Endothelial cell of umbilical vein (primary cell): ENCODE results near the gene CACNA1C. TPM values are rescaled to one million over a fixed set of nuclear protein-coding genes. Genes with fewer than 3 reads are reported as not detected.

Experiments used
- BruUV-seq: library from RNA; stranded (reverse); fragments of 400-500 nt; replicated peaks from 2 replicates; lab custom pipeline; 2021; lab: Mats Ljungman, UMichigan
- CTCF ChIA-PET: fragments of 300-600, 350-600 bp; sonication (Branson Sonifier 250); formaldehyde crosslinking; loops from one replicate; lab custom pipeline; 2021; ENCODE audit warnings: antibody characterized with exemption, inconsistent platforms; lab: Charles Lee
- POLR2A ChIA-PET: fragments of 300-600, 350-600 bp; sonication (Branson Sonifier 250); formaldehyde crosslinking; loops from one replicate; lab custom pipeline; 2021; ENCODE audit warnings: antibody characterized with exemption, inconsistent platforms; lab: Charles Lee
- DNase-seq: peaks from one replicate; pipeline ENCODE4 v3.0.0-alpha.2; 2011; ENCODE audit warnings: low read depth, low spot score
- FAIRE-seq: peaks from 2 replicates; lab custom pipeline; 2011; peaks lifted over from hg19 to GRCh38; lab: Jason Lieb, UNC
- H2AFZ ChIP-seq: 2 replicates; pipeline ENCODE4 v1.6.0; 2012; ENCODE audit warnings: low read depth, low read length, control low read depth, inconsistent platforms
- H3K27ac ChIP-seq: 2 replicates; pipeline ENCODE4 v1.5.1; 2011; ENCODE audit warnings: low read depth, mild to moderate bottlenecking, control low read depth, low read length, moderate library complexity; ENCODE audit not compliant: insufficient read depth
- H3K27me3 ChIP-seq, 2 experiments: 2 replicates each; pipeline versions ENCODE4 v1.6.0 to v1.6.1; 2011; ENCODE audit warnings: low read length in 2 of 2, mixed read lengths in 1 of 2; ENCODE audit not compliant: control insufficient read depth in 2 of 2, insufficient read depth in 2 of 2
- H3K36me3 ChIP-seq, 2 experiments: 2 replicates in 1 of 2; 3 replicates in 1 of 2; pipeline ENCODE4 v1.5.1; 2011; ENCODE audit warnings: low read length in 2 of 2, mild to moderate bottlenecking in 1 of 2, moderate library complexity in 1 of 2; ENCODE audit not compliant: control insufficient read depth in 2 of 2, insufficient read depth in 2 of 2; ENCODE audit errors: extremely low read depth in 1 of 2
- H3K4me1 ChIP-seq: 3 replicates; pipeline ENCODE4 v1.5.1; 2011; ENCODE audit warnings: mild to moderate bottlenecking, low read length; ENCODE audit not compliant: control insufficient read depth, insufficient read depth; ENCODE audit errors: extremely low read depth
- H3K4me2 ChIP-seq: 2 replicates; pipeline ENCODE4 v1.6.1; 2011; ENCODE audit warnings: low read length, control low read depth, mixed read lengths; ENCODE audit not compliant: insufficient read depth
- H3K4me3 ChIP-seq, 3 experiments: fragments of 200-600 bp in 1 of 3; sonication (generic), shearing (Covaris generic) in 1 of 3; replicated peaks in 1 of 3; 2 replicates each; pipeline ENCODE4 v1.5.1; 2011 to 2016; ENCODE audit warnings: control low read depth in 3 of 3, low read length in 3 of 3, mild to moderate bottlenecking in 2 of 3, inconsistent platforms in 1 of 3, low read depth in 1 of 3, moderate library complexity in 1 of 3; ENCODE audit not compliant: insufficient read depth in 1 of 3
- H3K79me2 ChIP-seq: 2 replicates; pipeline ENCODE4 v1.6.0; 2012; ENCODE audit warnings: low read length, inconsistent platforms; ENCODE audit not compliant: control insufficient read depth, insufficient read depth
- H3K9ac ChIP-seq: replicated peaks from 2 replicates; pipeline ENCODE3; 2011; ENCODE audit warnings: low read length, control low read depth; ENCODE audit not compliant: insufficient read depth; ENCODE audit errors: extremely low read depth
- H3K9me1 ChIP-seq: replicated peaks from 3 replicates; pipeline ENCODE4 v1.6.0; 2011; ENCODE audit warnings: mild to moderate bottlenecking, low read length; ENCODE audit not compliant: control insufficient read depth, insufficient read depth; ENCODE audit errors: extremely low read depth
- H3K9me3 ChIP-seq: replicated peaks from 2 replicates; pipeline ENCODE4 v1.5.1; 2012; ENCODE audit warnings: low read length, inconsistent platforms; ENCODE audit not compliant: control insufficient read depth, insufficient read depth
- H4K20me1 ChIP-seq: replicated peaks from 2 replicates; pipeline ENCODE3; 2011; ENCODE audit warnings: mild to moderate bottlenecking, low read length; ENCODE audit not compliant: control insufficient read depth, insufficient read depth; ENCODE audit errors: extremely low read depth
- CTCF ChIP-seq, 2 donors: IDR thresholded peaks; 1 replicate in 1 of 2; 2 replicates in 1 of 2; pipeline ENCODE4 v1.5.1; 2011; ENCODE audit warnings: low read length in 2 of 2, mild to moderate bottlenecking in 2 of 2, moderate library complexity in 2 of 2, control low read depth in 1 of 2, inconsistent platforms in 1 of 2, low read depth in 1 of 2; ENCODE audit not compliant: insufficient read depth in 1 of 2; ENCODE audit errors: extremely low read depth in 1 of 2
- EZH2 ChIP-seq: IDR thresholded peaks from 2 replicates; pipeline ENCODE4 v1.6.1; 2012; ENCODE audit warnings: borderline replicate concordance, low read depth, mild to moderate bottlenecking, moderate library complexity, low read length, inconsistent platforms; ENCODE audit not compliant: severe bottlenecking
- FOS ChIP-seq: IDR thresholded peaks from 2 replicates; pipeline ENCODE4 v1.6.1; 2011; ENCODE audit warnings: mild to moderate bottlenecking, low read length, moderate library complexity, borderline replicate concordance; ENCODE audit not compliant: insufficient read depth
- GATA2 ChIP-seq: IDR thresholded peaks from 2 replicates; pipeline ENCODE4 v1.7.0; 2011; ENCODE audit warnings: low read depth, mild to moderate bottlenecking, moderate library complexity, mixed read lengths, low read length; ENCODE audit not compliant: insufficient read length, insufficient read depth
- JUN ChIP-seq: IDR thresholded peaks from 2 replicates; pipeline ENCODE4 v1.6.1; 2011; ENCODE audit warnings: borderline replicate concordance, low read depth; ENCODE audit not compliant: insufficient read length, insufficient read depth
- MAX ChIP-seq: IDR thresholded peaks from 2 replicates; pipeline ENCODE4 v1.6.1; 2011; ENCODE audit not compliant: insufficient read depth, insufficient read length
- MYC ChIP-seq: IDR thresholded peaks from one replicate; pipeline ENCODE4 v1.6.1; 2011; ENCODE audit warnings: mild to moderate bottlenecking, low read depth, low read length
- POLR2A ChIP-seq: IDR thresholded peaks from 2 replicates; pipeline ENCODE4 v1.6.1; 2012; ENCODE audit warnings: low read depth, mild to moderate bottlenecking, control low read depth, low read length
- POLR2AphosphoS5 ChIP-seq: IDR thresholded peaks from 2 replicates; pipeline ENCODE4 v1.6.1; 2012; ENCODE audit warnings: low read depth, mild to moderate bottlenecking, control low read depth, low read length, moderate library complexity; ENCODE audit not compliant: insufficient read depth
- dilution Hi-C: fragments of 300-500 bp; cut with MboI; formaldehyde crosslinking; loops from one replicate; pipeline ENCODE4 v1.15.0; 2019; ENCODE audit warnings: low sequenced_read_pairs; ENCODE audit not compliant: extremely low pct_ligation_motif_present
- intact Hi-C: fragments of 100-400 bp; cut with micrococcal nuclease; formaldehyde crosslinking; loops from one replicate; pipeline ENCODE4 v1.10.0; 2022
- polyA plus RNA-seq, 4 experiments: library from polyadenylated mRNA; depleted of rRNA in 3 of 4; stranded (reverse) in 3 of 4; unstranded in 1 of 4; fragments of >200 nt; gene quantifications; 2 replicates each; pipeline versions ENCODE4 v1.2.1 to v1.2.3, GENCODE V29; 2011 to 2012; ENCODE audit warnings: missing spikeins in 1 of 4
- total RNA-seq: library from RNA; stranded (reverse); gene quantifications from 2 replicates; pipeline ENCODE4 v1.2.3, GENCODE V29; 2021

CACNA1C gene
- total and polyA plus RNA-seq, 2 donors (not counting 3 experiments of a cell fraction or from before 2014, with no cell fraction given), result not detected

DNA sequence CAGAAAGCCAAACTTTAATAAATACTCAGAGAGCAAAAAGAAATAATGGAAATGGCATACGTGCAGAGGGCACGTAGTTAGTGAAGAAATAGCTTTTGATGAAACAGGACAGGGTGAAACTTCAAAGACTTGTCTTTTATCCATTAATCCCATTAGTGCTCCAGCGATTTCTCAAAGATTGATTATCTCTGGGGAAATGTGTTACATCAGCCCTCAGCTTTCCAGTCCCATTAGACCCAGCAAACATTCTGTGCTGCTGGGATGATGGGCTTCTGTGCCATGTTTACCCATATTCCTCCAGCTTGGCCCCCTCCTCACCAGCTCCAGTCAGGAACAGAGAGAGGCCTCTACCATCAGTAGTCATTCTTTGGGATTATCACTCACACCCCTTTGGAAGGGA, 113.1 kb downstream of the CACNA1C start:
- Histone ChIP-seq H3K79me2 (no peaks in the 10 kb centered on the region), H3K4me2 (no peak overlapping the region), H3K4me1 (no peaks in the 10 kb centered on the region), H3K9me3 (no peaks in the 10 kb centered on the region), H3K36me3 (no peaks in the 10 kb centered on the region), H3K27me3 (no peaks in the 10 kb centered on the region), H3K9me1 (no peaks in the 10 kb centered on the region), H3K27ac (no peak overlapping the region), H2AFZ (no peak overlapping the region), H3K9ac (no peak overlapping the region), H3K4me3 (no peak overlapping the region), H4K20me1 (no peaks in the 10 kb centered on the region)
- POLR2A ChIA-PET, result no interaction called here
- intact Hi-C loops, result no loop called here
- CTCF ChIA-PET, result no interaction called here
- FAIRE-seq (no peak), DNase-seq (no peak)
- dilution Hi-C loops, result no loop called here
- BruUV-seq, result no TSS peak
- no peak for TF ChIP-seq MAX
- no peak for TF ChIP-seq POLR2AphosphoS5

GRCh38 chr12:2166696-2167095, 113.9 kb downstream of the CACNA1C start:
- Histone ChIP-seq H3K9me1 (no peaks in the 10 kb centered on the region), H3K36me3 (no peaks in the 10 kb centered on the region), H2AFZ (no peak overlapping the region), H3K4me1 (no peaks in the 10 kb centered on the region), H3K9ac (no peak overlapping the region), H3K79me2 (no peaks in the 10 kb centered on the region), H3K27me3 (no peaks in the 10 kb centered on the region), H3K9me3 (no peaks in the 10 kb centered on the region), H3K4me2 (no peak overlapping the region), H3K27ac (no peak overlapping the region), H4K20me1 (no peaks in the 10 kb centered on the region), H3K4me3 (no peak overlapping the region)
- intact Hi-C loops, result no loop called here
- FAIRE-seq (no peak), DNase-seq (no peak)
- POLR2A ChIA-PET, result no interaction called here
- no TSS peak for BruUV-seq
- TF ChIP-seq EZH2, result no peak
- no peak for TF ChIP-seq POLR2A
- no peak for TF ChIP-seq CTCF (IDR thresholded peaks at IDR 0.05; ENCODE audit: extremely low read depth in 1 of 2, insufficient read depth in 1 of 2, low read depth in 1 of 2, low read length in 2 of 2)
- TF ChIP-seq POLR2AphosphoS5, result no peak
- no peak for TF ChIP-seq MYC
- TF ChIP-seq MAX, result no peak
- TF ChIP-seq GATA2, result no peak
- TF ChIP-seq FOS, result no peak
- TF ChIP-seq JUN, result no peak
- CTCF ChIA-PET, result no interaction called here
- dilution Hi-C loops, result no loop called here
